Naive B cell (primary cell): ENCODE measurements around the gene ZNF10. TPM values are rescaled to one million over a fixed set of nuclear protein-coding genes. Genes with fewer than 3 reads are reported as not detected.
A peak's percentile ranks its signal among the peaks of the same experiment; 100 is the strongest.

Experiments used
- ATAC-seq, 2 donors: fragments of 150-1000 bp; cut with Tn5 transposase; 2 replicates each; pipeline ENCODE4 v1.10.0; 2021; ENCODE audit warnings: low read depth in 2 of 2, mild to moderate bottlenecking in 2 of 2, moderate library complexity in 2 of 2
- DNase-seq: peaks from one replicate; pipeline ENCODE4 v3.0.0; 2022
- H3K27ac Mint-ChIP-seq, 6 donors: one replicate each; pipeline ENCODE4 v1.8.0; 2020 to 2022; ENCODE audit warnings: mild to moderate bottlenecking in 6 of 6, mixed read lengths in 6 of 6, moderate library complexity in 5 of 6, inconsistent platforms in 2 of 6
- H3K27me3 Mint-ChIP-seq, 3 donors: one replicate each; pipeline ENCODE4 v1.8.0; 2021 to 2022; ENCODE audit warnings: mixed read lengths in 3 of 3, mild to moderate bottlenecking in 1 of 3
- H3K36me3 Mint-ChIP-seq, 2 donors: one replicate each; pipeline ENCODE4 v1.8.0; 2020 to 2022; ENCODE audit warnings: mixed read lengths in 2 of 2, inconsistent platforms in 1 of 2, mild to moderate bottlenecking in 1 of 2
- H3K4me1 Mint-ChIP-seq, 3 donors: one replicate each; pipeline ENCODE4 v1.8.0; 2020 to 2022; ENCODE audit warnings: mixed read lengths in 3 of 3, inconsistent platforms in 1 of 3, mild to moderate bottlenecking in 1 of 3, moderate library complexity in 1 of 3
- H3K4me3 Mint-ChIP-seq, 8 donors: one replicate each; pipeline ENCODE4 v1.8.0; 2020 to 2022; ENCODE audit warnings: mild to moderate bottlenecking in 8 of 8, mixed read lengths in 8 of 8, moderate library complexity in 8 of 8, inconsistent platforms in 2 of 8
- H3K9me3 Mint-ChIP-seq, 7 donors: one replicate each; pipeline ENCODE4 v1.8.0; 2020 to 2022; ENCODE audit warnings: mixed read lengths in 7 of 7, mild to moderate bottlenecking in 5 of 7, inconsistent platforms in 2 of 7, moderate library complexity in 1 of 7
- polyA plus RNA-seq, 6 donors: library from polyadenylated mRNA; unstranded; fragments of 300-500 nt; fragmentation: Illumina TruSeq; gene quantifications; one replicate each; pipeline ENCODE4 v1.2.3, GENCODE V29; 2021; ENCODE audit warnings: low read depth in 6 of 6

The ZNF10 gene
- 10 to 100 TPM in 5 of 6 donors, 1 to 10 TPM in 1; 8.3 to 25.5 (median 20.9) TPM for polyA plus RNA-seq

DNA sequence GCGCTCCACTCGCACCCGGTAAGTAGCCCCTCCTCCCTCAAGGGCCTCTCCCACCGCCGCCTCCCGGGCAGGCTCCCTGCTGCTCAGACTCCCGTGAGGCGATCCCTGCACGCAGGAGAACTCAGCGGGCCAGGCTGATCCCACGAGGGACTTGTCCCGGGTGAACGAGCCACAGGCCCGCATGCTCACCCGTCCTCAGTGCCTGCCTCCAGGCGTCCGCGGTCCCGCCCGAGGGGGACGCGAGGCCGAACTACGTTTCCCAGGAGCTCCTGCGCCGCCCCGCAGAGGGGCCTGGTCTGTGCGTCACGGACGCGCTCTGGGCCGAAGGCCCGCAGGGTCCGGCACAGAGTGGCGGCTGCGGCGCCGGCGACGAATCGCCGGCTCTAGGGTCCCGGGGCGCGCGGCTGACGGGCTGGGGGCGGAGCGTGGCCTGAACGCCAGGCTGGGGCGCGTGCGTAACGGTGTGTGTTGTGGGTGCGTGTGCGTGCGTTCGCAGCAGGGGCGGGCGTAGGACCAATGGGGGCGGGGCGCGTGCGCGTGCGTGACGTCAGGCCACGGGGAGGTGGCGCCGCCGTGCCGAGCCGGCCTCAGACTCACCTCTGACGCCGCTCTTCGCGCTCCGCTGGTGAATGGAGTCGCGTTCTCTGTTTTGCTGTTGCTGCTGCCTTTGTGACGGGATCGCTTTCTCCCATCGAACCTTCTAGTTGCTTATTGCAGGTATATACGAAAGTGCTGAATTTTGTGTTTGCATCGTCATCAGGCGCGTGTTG lies at the start of gene ZNF10, which contains the start of gene ZNF891:
ZNF10 (plus strand) TSS at position 590 of the 770 bp plus-strand sequence. CDS start 13,866 bp downstream, outside the sequence.
ZNF891 (minus strand) TSS at position 237 of the 770 bp plus-strand sequence. CDS start 8,356 bp downstream, outside the sequence.
- peak within 1 kb of the TSS; percentile 93 to 98 (median 96) for H3K4me3 Mint-ChIP-seq
- H3K27ac Mint-ChIP-seq: peak within 1 kb of the TSS; percentile 100
- peaks cover 14 to 87% (median 63%) of the 10 kb centered on the region in 7 donors for H3K9me3 Mint-ChIP-seq
- DNase-seq (peak; percentile 99), ATAC-seq (peak; percentile 75 to 79)
- H3K36me3 Mint-ChIP-seq: peaks cover 43 to 54% of the 10 kb centered on the region in 2 donors
- H3K27me3 Mint-ChIP-seq: no peaks in the 10 kb centered on the region
- peaks cover 17 to 27% (median 24%) of the 10 kb centered on the region in 3 donors for H3K4me1 Mint-ChIP-seq

DNA sequence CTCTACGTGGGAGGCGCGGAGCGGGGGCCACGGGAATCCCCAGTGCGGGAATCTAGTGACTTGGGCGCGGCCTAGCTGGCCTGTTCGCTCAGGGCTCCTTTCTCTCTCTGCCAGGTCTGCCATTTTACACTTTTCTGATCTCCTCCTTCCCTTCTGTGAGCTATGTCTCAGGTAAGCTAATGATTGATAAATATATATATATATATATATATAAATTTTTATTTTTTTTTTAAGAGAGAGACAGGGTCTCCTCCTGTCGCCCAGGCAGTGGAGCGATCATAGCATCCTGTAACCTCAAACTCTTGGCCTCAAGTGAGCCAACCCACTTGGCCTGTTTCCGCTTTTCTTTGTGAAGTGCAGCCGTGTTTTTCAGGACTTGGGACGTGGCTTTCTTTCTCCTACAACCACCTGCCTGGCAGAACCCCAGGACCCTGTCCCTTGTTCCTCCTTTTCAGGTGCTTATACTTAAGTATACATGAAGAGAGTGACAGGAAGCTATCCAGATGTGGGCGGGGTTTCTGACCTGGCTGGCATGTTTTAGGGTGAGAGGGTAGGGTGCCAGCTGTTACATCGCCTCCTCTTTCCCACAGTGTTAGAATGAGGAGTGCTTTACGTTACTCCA lies 49.2 kb upstream of the ZNF10 start:
- Mint-ChIP-seq H3K27ac (no peak overlapping the region), H3K9me3 (peaks cover 18 to 70% (median 58%) of the 10 kb centered on the region in 7 donors), H3K27me3 (no peaks in the 10 kb centered on the region), H3K4me1 (peaks cover 0 to 19% (median 0%) of the 10 kb centered on the region in 3 donors), H3K36me3 (peaks cover 38 to 48% of the 10 kb centered on the region in 2 donors), H3K4me3 (no peak overlapping the region)
- DNase-seq (no peak), ATAC-seq (no peak)

DNA sequence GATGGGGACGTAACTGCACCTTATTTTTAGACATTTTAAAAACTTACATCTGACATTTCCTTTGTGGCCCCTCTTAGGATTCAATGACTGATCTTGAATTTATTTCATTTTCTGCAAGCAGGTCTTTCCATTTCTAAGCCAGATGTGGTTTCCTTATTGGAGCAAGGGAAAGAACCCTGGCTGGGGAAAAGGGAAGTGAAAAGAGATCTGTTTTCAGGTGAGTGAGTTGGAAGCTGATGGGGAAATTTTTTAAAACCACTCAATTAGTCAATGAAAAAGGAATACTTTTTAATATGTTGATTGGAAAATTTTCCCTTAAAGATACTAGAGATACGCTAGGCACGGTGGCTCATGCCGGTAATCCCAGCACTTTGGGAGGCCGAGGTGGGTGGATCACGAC lies 47.1 kb upstream of the ZNF10 start:
- H3K4me3 Mint-ChIP-seq: peak overlapping the region in 3 of 8 donors; percentile 24 to 80 (median 41)
- DNase-seq (no peak), ATAC-seq (no peak)
- no peak overlapping the region for H3K27ac Mint-ChIP-seq
- H3K36me3 Mint-ChIP-seq: peaks cover 45 to 47% of the 10 kb centered on the region in 2 donors
- peaks cover 15 to 68% (median 55%) of the 10 kb centered on the region in 7 donors for H3K9me3 Mint-ChIP-seq
- H3K27me3 Mint-ChIP-seq: no peaks in the 10 kb centered on the region
- H3K4me1 Mint-ChIP-seq: peaks cover 0 to 19% (median 5%) of the 10 kb centered on the region in 3 donors

DNA sequence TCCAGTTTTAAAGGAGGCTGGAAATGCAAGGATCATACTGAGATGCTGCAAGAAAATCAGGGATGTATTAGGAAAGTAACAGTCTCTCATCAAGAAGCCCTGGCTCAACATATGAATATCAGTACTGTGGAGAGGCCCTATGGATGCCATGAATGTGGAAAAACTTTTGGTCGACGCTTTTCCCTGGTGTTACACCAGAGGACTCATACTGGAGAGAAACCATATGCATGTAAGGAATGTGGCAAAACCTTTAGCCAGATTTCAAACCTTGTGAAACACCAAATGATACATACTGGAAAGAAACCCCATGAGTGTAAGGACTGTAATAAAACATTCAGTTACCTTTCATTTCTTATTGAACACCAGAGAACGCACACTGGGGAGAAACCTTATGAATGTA lies 24.8 kb upstream of the ZNF10 start:
- DNase-seq: no peak
- Mint-ChIP-seq H3K27me3 (no peaks in the 10 kb centered on the region), H3K9me3 (peaks cover 12 to 98% (median 91%) of the 10 kb centered on the region in 7 donors)

DNA sequence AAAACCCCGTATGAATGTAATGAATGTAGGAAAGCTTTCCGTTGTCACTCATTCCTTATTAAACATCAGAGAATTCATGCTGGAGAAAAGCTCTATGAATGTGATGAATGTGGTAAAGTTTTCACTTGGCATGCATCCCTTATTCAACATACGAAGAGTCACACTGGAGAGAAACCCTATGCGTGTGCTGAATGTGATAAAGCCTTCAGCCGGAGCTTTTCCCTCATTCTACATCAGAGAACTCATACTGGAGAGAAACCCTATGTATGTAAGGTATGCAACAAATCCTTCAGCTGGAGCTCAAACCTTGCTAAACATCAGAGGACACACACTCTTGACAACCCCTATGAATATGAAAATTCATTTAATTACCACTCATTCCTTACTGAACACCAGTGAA lies 24.2 kb upstream of the ZNF10 start:
- ATAC-seq: no peak
- Mint-ChIP-seq H3K36me3 (peaks cover 45 to 65% of the 10 kb centered on the region in 2 donors), H3K27ac (no peak overlapping the region), H3K4me1 (no peaks in the 10 kb centered on the region), H3K27me3 (no peaks in the 10 kb centered on the region), H3K9me3 (peaks cover 12 to 98% (median 91%) of the 10 kb centered on the region in 7 donors), H3K4me3 (no peak overlapping the region)
- DNase-seq: no peak

More for the DNA sequence above, 24.8 kb upstream of the ZNF10 start:
- Mint-ChIP-seq H3K4me3 (no peak overlapping the region), H3K36me3 (peaks cover 51 to 68% of the 10 kb centered on the region in 2 donors), H3K27ac (no peak overlapping the region), H3K4me1 (no peaks in the 10 kb centered on the region)
- ATAC-seq: no peak

DNA sequence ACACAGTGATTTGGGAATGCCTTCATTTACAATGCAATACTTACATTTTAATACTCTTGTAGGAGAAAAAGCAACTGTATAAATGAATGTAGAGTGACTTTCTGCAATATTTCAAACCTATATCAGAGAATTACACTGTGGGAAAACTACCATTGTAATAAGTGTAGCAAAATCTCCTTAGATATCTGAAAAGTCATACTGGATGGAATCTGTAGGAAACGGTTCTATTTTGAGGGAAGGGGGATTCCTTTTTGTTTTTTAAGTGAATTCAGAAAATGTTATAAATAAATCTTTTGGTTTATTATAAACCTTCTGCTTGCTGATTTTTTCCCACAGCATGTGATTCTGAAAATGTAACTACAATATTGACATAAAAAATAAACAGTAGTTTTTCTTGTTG lies 23.3 kb upstream of the ZNF10 start:
- Mint-ChIP-seq H3K36me3 (peaks cover 42 to 62% of the 10 kb centered on the region in 2 donors), H3K4me3 (no peak overlapping the region), H3K4me1 (no peaks in the 10 kb centered on the region), H3K27ac (no peak overlapping the region), H3K27me3 (no peaks in the 10 kb centered on the region), H3K9me3 (peaks cover 11 to 97% (median 88%) of the 10 kb centered on the region in 7 donors)
- no peak for DNase-seq
- ATAC-seq: no peak

DNA sequence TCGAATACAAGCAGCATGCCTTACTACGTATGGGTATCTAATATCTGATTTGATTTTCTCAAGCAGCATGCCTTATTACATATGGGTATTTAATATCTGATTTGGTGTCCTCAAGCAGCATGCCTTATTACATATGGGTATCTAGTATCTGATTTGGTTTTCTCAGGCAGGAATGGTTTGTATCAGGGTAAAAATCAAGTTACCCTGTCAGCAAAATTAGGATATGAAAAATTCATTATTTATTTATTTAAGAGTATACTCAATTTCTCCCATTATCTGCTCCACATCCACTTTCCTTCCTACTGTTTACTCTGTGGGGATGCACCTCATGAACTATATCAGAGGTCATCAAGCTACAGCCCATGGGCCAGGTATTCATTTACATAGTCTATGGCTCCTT lies 22.3 kb upstream of the ZNF10 start:
- DNase-seq (no peak), ATAC-seq (no peak)
- H3K36me3 Mint-ChIP-seq: peaks cover 35 to 55% of the 10 kb centered on the region in 2 donors
- no peaks in the 10 kb centered on the region for H3K4me1 Mint-ChIP-seq
- H3K4me3 Mint-ChIP-seq: no peak overlapping the region
- H3K27ac Mint-ChIP-seq: no peak overlapping the region
- peaks cover 12 to 95% (median 86%) of the 10 kb centered on the region in 7 donors for H3K9me3 Mint-ChIP-seq
- no peaks in the 10 kb centered on the region for H3K27me3 Mint-ChIP-seq

DNA sequence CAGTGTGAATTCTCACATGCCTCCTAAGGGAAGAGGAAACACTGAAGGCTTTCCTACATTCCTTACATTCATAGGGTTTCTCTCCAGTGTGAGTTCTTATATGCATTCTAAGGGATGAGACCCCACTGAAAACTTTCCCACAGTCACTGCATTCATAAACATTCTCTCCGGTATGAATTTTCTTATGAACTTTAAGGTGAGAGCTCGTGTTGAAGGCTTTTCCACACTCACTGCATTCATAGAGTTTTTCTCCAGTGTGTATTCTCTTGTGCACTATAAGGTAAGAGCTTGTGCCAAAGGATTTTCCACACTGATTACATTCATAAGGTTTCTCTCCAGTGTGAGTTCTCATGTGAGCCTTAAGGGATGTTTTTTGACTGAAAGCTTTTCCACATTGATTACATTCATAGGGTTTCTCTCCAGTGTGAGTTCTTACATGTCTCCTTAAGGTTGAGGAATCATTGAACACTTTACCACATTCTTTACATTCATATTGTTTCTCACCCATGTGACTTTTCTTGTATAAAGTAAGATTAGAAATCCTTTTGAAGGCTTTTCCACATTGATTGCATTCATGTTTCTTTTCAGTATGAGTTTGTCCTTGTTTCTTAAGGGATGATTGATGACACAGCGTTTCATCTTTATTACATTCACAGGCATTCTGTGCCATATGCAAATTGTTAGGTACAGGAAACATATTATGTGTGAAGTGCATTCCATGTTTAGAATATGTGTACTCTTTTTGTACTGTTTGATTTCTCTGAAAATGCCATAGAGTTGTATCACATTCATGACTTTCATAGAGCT lies 9.8 kb upstream of the ZNF10 start:
- H3K4me3 Mint-ChIP-seq: no peak overlapping the region

DNA sequence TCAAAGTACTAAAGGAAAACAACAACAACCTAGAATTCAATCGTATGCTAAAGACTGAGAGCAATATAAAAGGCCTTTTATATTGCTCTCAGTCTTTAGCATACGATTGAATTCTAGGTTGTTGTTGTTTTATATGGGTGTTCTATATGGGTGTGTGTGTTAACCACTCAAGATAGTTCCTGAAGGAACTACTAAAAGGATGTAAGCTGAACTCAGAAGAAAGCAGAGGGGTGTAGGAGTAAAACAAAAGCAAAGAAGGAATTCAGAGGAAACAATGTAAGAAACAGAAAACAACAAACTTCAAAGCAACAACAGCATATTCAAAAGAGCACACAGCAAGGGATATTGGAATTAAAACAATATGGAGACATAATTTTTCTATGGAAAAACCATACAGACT lies 5.8 kb upstream of the ZNF10 start:
- Mint-ChIP-seq H3K4me3 (peak overlapping the region in 1 of 8 donors; percentile 49), H3K9me3 (peaks cover 12 to 92% (median 80%) of the 10 kb centered on the region in 7 donors), H3K27ac (no peak overlapping the region), H3K4me1 (peaks cover 7 to 14% (median 8%) of the 10 kb centered on the region in 3 donors), H3K27me3 (no peaks in the 10 kb centered on the region), H3K36me3 (peaks cover 46 to 51% of the 10 kb centered on the region in 2 donors)
- ATAC-seq (no peak), DNase-seq (no peak)

More for the DNA sequence above, 9.8 kb upstream of the ZNF10 start:
- Mint-ChIP-seq H3K27ac (no peak overlapping the region), H3K9me3 (peaks cover 25 to 95% (median 90%) of the 10 kb centered on the region in 7 donors), H3K36me3 (peaks cover 62 to 69% of the 10 kb centered on the region in 2 donors), H3K27me3 (no peaks in the 10 kb centered on the region), H3K4me1 (peaks cover 2 to 4% (median 4%) of the 10 kb centered on the region in 3 donors)
- no peak for ATAC-seq
- no peak for DNase-seq

DNA sequence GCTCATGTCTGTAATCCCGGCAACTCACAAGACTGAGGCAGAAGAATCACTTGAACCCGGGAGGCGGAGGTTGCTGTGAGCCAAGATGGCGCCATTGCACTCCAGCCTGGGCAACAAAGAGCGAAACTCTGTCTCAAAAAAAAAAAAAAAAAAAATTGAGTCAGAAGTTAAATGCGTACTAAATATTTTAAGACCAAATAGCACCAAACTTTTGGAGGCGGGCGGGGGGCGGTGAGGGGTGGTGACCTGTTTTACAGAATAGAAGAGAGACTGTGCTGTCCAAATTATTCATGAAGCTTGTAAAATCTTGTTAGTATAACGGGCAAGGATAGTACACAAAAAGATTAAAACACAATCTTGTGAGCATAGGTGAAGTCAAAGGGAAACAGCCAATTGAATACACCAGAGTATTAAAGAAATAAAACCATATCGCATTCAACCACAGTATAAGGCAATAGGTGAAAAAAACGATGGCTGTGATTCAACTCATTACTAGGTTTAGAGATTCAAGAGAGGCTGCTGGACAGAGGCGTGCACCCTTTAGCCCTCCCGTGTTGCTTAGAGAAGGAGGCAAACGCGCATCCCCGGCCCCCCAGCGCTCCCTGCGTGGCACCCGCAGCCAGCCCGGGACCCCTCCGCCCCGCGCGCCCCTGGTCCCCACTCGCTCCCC lies 924 bp upstream of the ZNF10 start:
- H3K27me3 Mint-ChIP-seq: no peaks in the 10 kb centered on the region
- peaks cover 41 to 52% of the 10 kb centered on the region in 2 donors for H3K36me3 Mint-ChIP-seq
- DNase-seq (no peak), ATAC-seq (peak in 1 of 2 donors; percentile 4)
- H3K4me3 Mint-ChIP-seq: peak overlapping the region; percentile 93 to 98 (median 96)
- H3K9me3 Mint-ChIP-seq: peaks cover 13 to 86% (median 66%) of the 10 kb centered on the region in 7 donors
- H3K27ac Mint-ChIP-seq: peak overlapping the region; percentile 100
- peaks cover 21 to 27% (median 24%) of the 10 kb centered on the region in 3 donors for H3K4me1 Mint-ChIP-seq

DNA sequence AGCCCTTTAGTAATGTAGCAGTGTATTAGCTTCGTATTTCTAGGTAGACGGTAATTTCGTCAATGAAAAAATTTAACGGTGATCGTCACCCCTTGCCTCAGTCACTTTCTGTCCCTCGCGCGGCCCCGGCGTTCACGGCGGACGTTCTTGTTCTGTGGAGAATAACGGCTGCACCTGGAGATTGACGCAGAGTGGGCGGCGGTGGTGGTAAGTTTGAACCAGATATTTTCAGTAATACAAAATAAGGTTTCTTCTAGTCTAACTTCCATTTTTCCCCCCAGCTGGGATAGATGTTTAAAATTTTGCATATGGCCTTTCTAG lies 341 bp downstream of the ZNF10 start:
- Mint-ChIP-seq H3K4me1 (peaks cover 17 to 27% (median 25%) of the 10 kb centered on the region in 3 donors), H3K9me3 (peaks cover 19 to 87% (median 62%) of the 10 kb centered on the region in 7 donors), H3K27me3 (no peaks in the 10 kb centered on the region), H3K27ac (peak overlapping the region; percentile 100), H3K36me3 (peaks cover 44 to 59% of the 10 kb centered on the region in 2 donors), H3K4me3 (peak overlapping the region; percentile 93 to 98 (median 96))
- ATAC-seq (peak; percentile 35 to 52), DNase-seq (peak; percentile 80)

DNA sequence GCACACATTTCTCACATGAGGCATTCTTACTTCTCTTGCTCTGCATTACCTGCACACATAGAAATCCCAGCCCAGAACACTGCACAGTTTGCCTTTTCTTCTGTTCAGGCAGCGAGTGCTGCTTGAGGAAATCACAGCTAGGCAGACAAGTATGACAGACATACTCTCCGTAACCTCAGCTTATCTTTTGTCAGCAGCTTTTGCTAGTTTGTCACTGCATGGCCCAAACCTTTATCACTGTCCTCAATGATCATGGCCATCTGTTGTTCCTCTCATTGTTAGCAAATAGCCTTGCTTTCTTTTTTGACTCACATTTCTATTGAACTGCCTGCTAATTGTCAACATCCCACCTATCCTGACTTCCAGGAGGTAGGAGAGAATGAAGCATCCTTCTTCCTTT lies 5.3 kb downstream of the ZNF10 start:
- ATAC-seq: no peak
- Mint-ChIP-seq H3K27ac (peak overlapping the region in 1 of 6 donors; percentile 49), H3K4me3 (peak overlapping the region in 2 of 8 donors; percentile 22 to 28)

More for the DNA sequence above, 5.3 kb downstream of the ZNF10 start:
- Mint-ChIP-seq H3K36me3 (peaks cover 71 to 81% of the 10 kb centered on the region in 2 donors), H3K27me3 (no peaks in the 10 kb centered on the region), H3K4me1 (peaks cover 5 to 11% (median 8%) of the 10 kb centered on the region in 3 donors), H3K9me3 (peaks cover 33 to 88% (median 69%) of the 10 kb centered on the region in 7 donors)
- DNase-seq: no peak
